PFSK-1 (cell line): ENCODE measurements around the gene SH3PXD2A.

Source experiments
- FOXP2 ChIP-seq: optimal IDR thresholded peaks from 2 replicates; pipeline ENCODE3; 2011; ENCODE audit warnings: borderline replicate concordance, control low read depth, inconsistent platforms; ENCODE audit not compliant: insufficient read depth; ENCODE audit errors: extremely low read length, extremely low read depth
- POLR2AphosphoS5 ChIP-seq: IDR thresholded peaks from 2 replicates; pipeline ENCODE4 v1.6.1; 2012; ENCODE audit warnings: low read depth, mild to moderate bottlenecking, control low read depth, low read length, moderate library complexity
- SIN3A ChIP-seq: IDR thresholded peaks from 2 replicates; pipeline ENCODE4 v1.6.1; 2012; ENCODE audit warnings: mild to moderate bottlenecking, low read length, moderate library complexity, borderline replicate concordance; ENCODE audit not compliant: insufficient read depth
- TAF1 ChIP-seq: IDR thresholded peaks from 2 replicates; pipeline ENCODE4 v1.6.1; 2012; ENCODE audit warnings: low read length, control low read depth, borderline replicate concordance; ENCODE audit not compliant: insufficient read depth
- TF ChIP-seq, protein P1 (sequence below), 2 experiments: IDR thresholded peaks; 2 replicates each; pipeline versions ENCODE4 v1.6.1 to v1.8.0; 2011 to 2012; ENCODE audit warnings: low read depth in 2 of 2, low read length in 2 of 2, control low read depth in 1 of 2, inconsistent platforms in 1 of 2, mild to moderate bottlenecking in 1 of 2, moderate library complexity in 1 of 2; ENCODE audit not compliant: insufficient read depth in 1 of 2

SH3PXD2A gene

DNA sequence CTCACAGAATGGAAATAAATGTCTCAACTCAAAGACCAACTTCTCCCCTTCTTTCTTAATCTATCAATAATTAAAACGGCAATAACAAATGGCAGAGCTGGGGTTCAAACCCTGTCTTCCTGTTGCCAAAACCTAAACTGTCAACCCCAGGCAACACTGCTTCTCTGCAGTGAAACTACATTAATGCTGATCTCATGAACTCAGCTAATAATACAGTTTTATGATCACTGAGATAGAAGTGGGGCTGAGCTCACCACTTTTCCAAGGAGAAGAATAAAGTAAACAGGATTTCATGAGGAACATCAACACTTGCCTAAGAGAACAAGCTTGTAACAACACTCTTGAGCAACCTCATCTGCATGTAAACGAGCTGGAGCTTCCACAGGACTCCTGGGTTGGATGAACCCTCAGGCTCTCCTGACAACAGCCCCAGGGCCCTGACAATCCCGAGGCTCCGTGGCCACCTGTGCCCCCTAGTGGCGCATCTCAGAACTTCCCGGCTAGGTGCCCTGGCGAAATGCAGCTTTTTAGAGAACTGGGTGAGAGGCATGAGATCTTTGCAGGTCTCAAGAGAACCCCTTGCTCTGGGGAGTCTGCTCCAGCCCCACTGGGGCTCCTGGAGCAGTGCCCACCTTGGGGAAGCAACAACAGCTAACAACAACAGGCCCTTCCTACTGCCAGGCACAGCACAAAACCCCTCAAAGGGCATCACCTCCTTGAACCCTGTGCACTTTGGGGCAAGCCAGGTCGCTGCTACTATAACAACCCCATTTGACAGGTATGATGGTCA lies 169.3 kb downstream of the SH3PXD2A start:
- no peak for TF ChIP-seq FOXP2
- TF ChIP-seq TAF1 = no peak
- no peak for TF ChIP-seq POLR2AphosphoS5
- TF ChIP-seq SIN3A = no peak
- TF ChIP-seq, protein P1, sequence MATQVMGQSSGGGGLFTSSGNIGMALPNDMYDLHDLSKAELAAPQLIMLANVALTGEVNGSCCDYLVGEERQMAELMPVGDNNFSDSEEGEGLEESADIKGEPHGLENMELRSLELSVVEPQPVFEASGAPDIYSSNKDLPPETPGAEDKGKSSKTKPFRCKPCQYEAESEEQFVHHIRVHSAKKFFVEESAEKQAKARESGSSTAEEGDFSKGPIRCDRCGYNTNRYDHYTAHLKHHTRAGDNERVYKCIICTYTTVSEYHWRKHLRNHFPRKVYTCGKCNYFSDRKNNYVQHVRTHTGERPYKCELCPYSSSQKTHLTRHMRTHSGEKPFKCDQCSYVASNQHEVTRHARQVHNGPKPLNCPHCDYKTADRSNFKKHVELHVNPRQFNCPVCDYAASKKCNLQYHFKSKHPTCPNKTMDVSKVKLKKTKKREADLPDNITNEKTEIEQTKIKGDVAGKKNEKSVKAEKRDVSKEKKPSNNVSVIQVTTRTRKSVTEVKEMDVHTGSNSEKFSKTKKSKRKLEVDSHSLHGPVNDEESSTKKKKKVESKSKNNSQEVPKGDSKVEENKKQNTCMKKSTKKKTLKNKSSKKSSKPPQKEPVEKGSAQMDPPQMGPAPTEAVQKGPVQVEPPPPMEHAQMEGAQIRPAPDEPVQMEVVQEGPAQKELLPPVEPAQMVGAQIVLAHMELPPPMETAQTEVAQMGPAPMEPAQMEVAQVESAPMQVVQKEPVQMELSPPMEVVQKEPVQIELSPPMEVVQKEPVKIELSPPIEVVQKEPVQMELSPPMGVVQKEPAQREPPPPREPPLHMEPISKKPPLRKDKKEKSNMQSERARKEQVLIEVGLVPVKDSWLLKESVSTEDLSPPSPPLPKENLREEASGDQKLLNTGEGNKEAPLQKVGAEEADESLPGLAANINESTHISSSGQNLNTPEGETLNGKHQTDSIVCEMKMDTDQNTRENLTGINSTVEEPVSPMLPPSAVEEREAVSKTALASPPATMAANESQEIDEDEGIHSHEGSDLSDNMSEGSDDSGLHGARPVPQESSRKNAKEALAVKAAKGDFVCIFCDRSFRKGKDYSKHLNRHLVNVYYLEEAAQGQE (IDR thresholded peaks at IDR 0.05; ENCODE audit: insufficient read depth in 1 of 2, low read depth in 2 of 2, low read length in 2 of 2) = no peak

DNA sequence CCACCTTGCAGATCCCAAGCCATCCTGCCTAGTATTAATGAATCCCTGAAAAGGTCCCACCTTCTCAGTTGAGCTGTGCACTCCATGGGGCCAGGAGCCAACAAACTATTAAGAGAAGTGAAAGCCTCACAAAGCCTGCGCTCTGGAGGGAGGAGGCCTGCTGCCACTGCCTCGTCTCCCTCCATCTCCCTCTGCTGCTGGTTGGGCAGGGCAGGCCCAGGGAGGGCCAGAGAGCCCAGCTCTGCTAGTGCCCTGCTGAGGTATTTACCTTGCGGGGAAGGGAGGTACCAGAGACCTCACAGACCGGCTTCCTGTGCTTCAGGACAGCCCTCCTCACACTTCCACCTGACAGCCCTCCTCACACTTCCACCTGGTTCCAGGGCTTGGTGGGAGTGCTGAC lies 171.5 kb downstream of the SH3PXD2A start:
- TF ChIP-seq POLR2AphosphoS5 (no peak), TAF1 (no peak), SIN3A (no peak), FOXP2 (no peak)
- TF ChIP-seq, protein P1 (IDR thresholded peaks at IDR 0.05; ENCODE audit: insufficient read depth in 1 of 2, low read depth in 2 of 2, low read length in 2 of 2) = no peak

DNA sequence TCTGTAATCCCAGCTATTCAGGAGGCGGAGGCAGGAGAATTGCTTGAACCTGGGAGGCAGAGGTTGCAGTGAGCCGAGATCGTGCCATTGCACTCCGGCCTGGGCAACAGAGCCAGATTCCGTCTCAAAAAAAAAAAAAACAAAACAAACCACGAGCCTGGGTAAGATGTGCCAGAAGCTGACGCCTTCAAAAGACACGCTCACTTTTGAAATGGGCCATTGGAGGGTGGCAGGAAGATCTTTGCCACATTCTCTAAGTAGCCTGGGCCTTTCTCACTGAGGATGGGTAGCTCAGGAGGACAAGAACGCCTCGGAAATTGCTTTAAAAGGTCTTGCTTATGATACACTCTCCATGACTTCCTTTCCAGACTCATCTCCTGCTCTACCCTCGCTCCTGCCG lies 172.7 kb downstream of the SH3PXD2A start:
- TF ChIP-seq FOXP2 = no peak
- no peak for TF ChIP-seq SIN3A
- no peak for TF ChIP-seq TAF1
- no peak for TF ChIP-seq POLR2AphosphoS5
- TF ChIP-seq, protein P1 (IDR thresholded peaks at IDR 0.05; ENCODE audit: insufficient read depth in 1 of 2, low read depth in 2 of 2, low read length in 2 of 2) = no peak

DNA sequence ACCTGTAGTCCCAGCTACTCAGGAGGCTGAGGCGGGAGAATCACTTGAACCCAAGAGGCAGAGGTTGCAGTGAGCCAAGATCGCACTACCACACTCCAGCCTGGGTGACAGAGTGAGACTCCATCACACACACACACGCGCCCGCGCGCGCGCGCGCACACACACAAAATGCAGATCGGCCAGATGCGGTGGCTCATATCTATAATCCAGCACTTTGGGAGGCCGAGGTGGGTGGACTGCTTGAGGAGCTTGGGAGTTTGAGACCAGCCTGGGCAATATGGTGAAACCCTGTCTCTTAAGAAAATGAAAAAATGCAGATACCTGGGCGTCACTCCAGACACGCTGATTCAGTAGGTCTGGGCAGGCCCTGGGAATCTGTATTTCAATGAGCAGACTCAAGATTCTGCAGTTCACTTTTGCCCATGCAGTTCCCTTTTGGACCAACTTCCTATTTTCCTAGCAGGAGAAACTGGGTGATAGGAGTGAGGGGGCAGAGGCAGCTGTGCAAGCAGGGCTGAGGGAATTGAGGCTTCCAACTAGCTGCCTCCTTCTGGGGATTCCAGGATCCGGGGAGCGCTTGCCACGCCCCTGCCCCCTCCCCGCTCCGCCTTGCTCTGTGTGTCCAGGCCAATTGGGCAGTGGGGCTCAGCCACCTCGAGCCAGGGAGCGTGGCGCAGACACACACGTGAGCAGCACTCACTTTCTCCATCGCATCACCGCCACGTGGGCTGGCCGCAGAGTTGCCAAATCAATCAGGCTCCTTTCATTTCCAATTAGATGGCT lies 173.6 kb downstream of the SH3PXD2A start:
- TF ChIP-seq SIN3A (no peak), FOXP2 (no peak), TAF1 (no peak), POLR2AphosphoS5 (no peak)
- TF ChIP-seq, protein P1 (IDR thresholded peaks at IDR 0.05; ENCODE audit: insufficient read depth in 1 of 2, low read depth in 2 of 2, low read length in 2 of 2) = no peak
